K562 (cell line): ENCODE measurements around the gene C6orf62. TPM values are rescaled to one million over a fixed set of nuclear protein-coding genes. Genes with fewer than 3 reads are reported as not detected.
"Not testable (repeated sequence)": the region's sequence is repeated elsewhere in the genome, so short reads cannot be mapped to it uniquely, and the experiment has no call there.

Experiments
- ATAC-seq: fragments of 200-7000 bp; cut with Tn5 transposase; 3 replicates; pipeline ENCODE4 v1.9.1; 2020; ENCODE audit warnings: moderate library complexity
- BruUV-seq: library from RNA; stranded (reverse); fragments of 400-500 nt; replicated peaks from 2 replicates; lab custom pipeline; 2021; lab: Mats Ljungman, UMichigan
- CTCF ChIA-PET: fragments of 300-600 bp; formaldehyde crosslinking; extraction: SDS; loops from one replicate; lab custom pipeline; 2021; ENCODE audit warnings: low intra/inter-chr PET ratio; lab: Yijun Ruan, JAX
- POLR2A ChIA-PET: fragments of 300-600, 350-650 bp; sonication (Branson Sonifier 250); formaldehyde crosslinking; extraction: SDS; loops from one replicate; lab custom pipeline; 2021; ENCODE audit warnings: antibody characterized with exemption, inconsistent platforms; lab: Yijun Ruan, JAX
- DNase-seq, 4 experiments: peaks; one replicate each; pipeline versions ENCODE4 v3.0.0 to v3.0.0-alpha.2; 2011 to 2018; ENCODE audit warnings: low spot score in 3 of 4, mixed read lengths in 3 of 4; ENCODE audit errors: extremely low read depth in 1 of 4
- FAIRE-seq: peaks from 2 replicates; lab custom pipeline; 2011; peaks lifted over from hg19 to GRCh38; lab: Jason Lieb, UNC
- H2AFZ ChIP-seq: 2 replicates; pipeline ENCODE4 v1.6.0; 2011; ENCODE audit warnings: low read depth, low read length, control low read depth, inconsistent platforms
- H3K27ac ChIP-seq: fragments of 200-600 bp; 3 replicates; pipeline ENCODE4 v1.8.0; 2011; ENCODE audit warnings: low read depth, mild to moderate bottlenecking, control low read depth, inconsistent platforms, low read length, moderate library complexity, mixed read lengths; ENCODE audit errors: extremely low read depth
- H3K27me3 ChIP-seq, 2 experiments: fragments of 300-600 bp in 1 of 2; 2 replicates in 1 of 2; 3 replicates in 1 of 2; pipeline versions ENCODE4 v1.6.0 to v1.8.0; 2011; ENCODE audit warnings: inconsistent platforms in 2 of 2, low read length in 2 of 2, mild to moderate bottlenecking in 1 of 2, mixed read lengths in 1 of 2, moderate library complexity in 1 of 2; ENCODE audit not compliant: control insufficient read depth in 2 of 2, insufficient read depth in 2 of 2
- H3K36me3 ChIP-seq: fragments of 300-600 bp; 3 replicates; pipeline ENCODE4 v1.8.0; 2011; ENCODE audit warnings: mild to moderate bottlenecking, low read length, inconsistent platforms; ENCODE audit not compliant: control insufficient read depth, insufficient read depth
- H3K4me1 ChIP-seq, 2 experiments: fragments of 200-600 bp in 1 of 2; replicated peaks in 1 of 2; 2 replicates in 1 of 2; 3 replicates in 1 of 2; pipeline versions ENCODE4 v1.5.1 to v1.8.0; 2011; ENCODE audit warnings: inconsistent platforms in 2 of 2, low read length in 2 of 2, mild to moderate bottlenecking in 1 of 2, mixed read lengths in 1 of 2, moderate library complexity in 1 of 2; ENCODE audit not compliant: control insufficient read depth in 2 of 2, insufficient read depth in 2 of 2
- H3K4me2 ChIP-seq: 2 replicates; pipeline ENCODE4 v1.6.1; 2011; ENCODE audit warnings: low read length, control low read depth, inconsistent platforms, mixed read lengths; ENCODE audit not compliant: insufficient read depth
- H3K4me3 ChIP-seq: fragments of 200-600 bp; sonication (generic), shearing (Covaris generic); 2 replicates; pipeline ENCODE4 v1.5.1; 2016; ENCODE audit warnings: control low read depth, inconsistent platforms
- H3K79me2 ChIP-seq: fragments of 200-600 bp; 3 replicates; pipeline ENCODE4 v1.8.0; 2011; ENCODE audit warnings: low read length, inconsistent platforms; ENCODE audit not compliant: control insufficient read depth, insufficient read depth
- H3K9ac ChIP-seq, 2 experiments: 2 replicates each; pipeline versions ENCODE4 v1.6.0 to v1.6.1; 2011; ENCODE audit warnings: low read depth in 2 of 2, low read length in 2 of 2, control low read depth in 1 of 2, inconsistent platforms in 1 of 2, mild to moderate bottlenecking in 1 of 2, mixed read lengths in 1 of 2; ENCODE audit not compliant: insufficient read depth in 1 of 2
- H3K9me1 ChIP-seq: one replicate; pipeline ENCODE4 v1.6.0; 2011; ENCODE audit warnings: inconsistent platforms, mild to moderate bottlenecking, low read length, moderate library complexity; ENCODE audit not compliant: control insufficient read depth, insufficient read depth
- H3K9me3 ChIP-seq: replicated peaks from 2 replicates; pipeline ENCODE4 v1.5.1; 2011; ENCODE audit warnings: low read depth, low read length, inconsistent platforms; ENCODE audit not compliant: control insufficient read depth, insufficient read depth
- H4K20me1 ChIP-seq: replicated peaks from 2 replicates; pipeline ENCODE4 v1.6.1; 2011; ENCODE audit warnings: low read length, inconsistent platforms, mixed read lengths; ENCODE audit not compliant: control insufficient read depth, insufficient read depth
- FOSL1 ChIP-seq: fragments of 200-800 bp; sonication (Bioruptor generic); conservative IDR thresholded peaks from 2 replicates; pipeline ENCODE4 v1.6.1; 2016; ENCODE audit warnings: missing genetic modification characterization, missing compliant biosample characterization
- FOXJ2 ChIP-seq: fragments of 200-800 bp; sonication (Bioruptor generic); IDR thresholded peaks from 2 replicates; pipeline ENCODE4 v1.6.1; 2016; ENCODE audit warnings: missing genetic modification characterization, missing compliant biosample characterization
- HDAC6 ChIP-seq: IDR thresholded peaks from 2 replicates; pipeline ENCODE4 v1.6.1; 2012; ENCODE audit warnings: low read depth, mild to moderate bottlenecking, control low read depth, inconsistent platforms, low read length, moderate library complexity
- SMAD3 ChIP-seq: fragments of 450-650 bp; formaldehyde crosslinking; conservative IDR thresholded peaks from 2 replicates; pipeline ENCODE4 v1.4.0; 2020; ENCODE audit warnings: mild to moderate bottlenecking
- SREBF1 ChIP-seq: fragments of 150-350 bp; IDR thresholded peaks from 2 replicates; pipeline ENCODE4 v1.6.1; 2014; ENCODE audit warnings: antibody characterized with exemption, low read depth, low read length, borderline replicate concordance
- SRF ChIP-seq, 2 experiments: fragments of 250-450, 450-650 bp in 1 of 2; sonication (Bioruptor Pico) in 1 of 2; sonication (generic) in 1 of 2; formaldehyde crosslinking; IDR thresholded peaks; 2 replicates each; pipeline versions ENCODE4 v1.5.0 to v1.5.1; 2020 to 2022; ENCODE audit warnings: mild to moderate bottlenecking in 1 of 2, missing genetic modification reagents in 1 of 2
- ZNF239 ChIP-seq: fragments of 250-450 bp; sonication (Bioruptor Pico); IDR thresholded peaks from 2 replicates; pipeline ENCODE4 v1.4.0; 2020; ENCODE audit warnings: mild to moderate bottlenecking
- ZNF583 ChIP-seq: fragments of 250-450 bp; sonication (Bioruptor Pico); IDR thresholded peaks from 2 replicates; pipeline ENCODE4 v1.4.0; 2020
- WGBS: fragments of 100-300 bp; shearing (Covaris generic); methylation state at CpG from one replicate; pipeline ENCODE4 v1.1.6; 2016; ENCODE audit warnings: low coverage, mixed read lengths; ENCODE audit not compliant: insufficient coverage; ENCODE audit errors: missing lambda C conversion rate; 5-methylcytosine and 5-hydroxymethylcytosine counted together
- in situ Hi-C: fragments of 300-500 bp; cut with MboI; formaldehyde crosslinking; loops from 4 replicates; pipeline ENCODE4 v1.15.0; 2018; ENCODE audit warnings: inconsistent platforms, mixed read lengths
- intact Hi-C: fragments of 100-400 bp; cut with micrococcal nuclease; formaldehyde crosslinking; loops from 2 replicates; pipeline ENCODE4 v1.14.2; 2022
- polyA plus RNA-seq, 8 experiments: library from polyadenylated mRNA; depleted of rRNA in 4 of 8; stranded (reverse) in 5 of 8; unstranded in 3 of 8; fragments of >200 nt; fragmentation: Nextera tagmentation in 2 of 8; fragmentation: Illumina TruSeq in 1 of 8; extraction: Ambion mirVana in 2 of 8; extraction: Trizol in 1 of 8; gene quantifications; 2 replicates each; pipeline versions ENCODE4 v1.2.1 to v1.2.3, GENCODE V29; 2011 to 2014; ENCODE audit warnings: inconsistent platforms in 1 of 8, missing spikeins in 1 of 8
- total RNA-seq, 7 experiments: library from RNA; depleted of rRNA in 6 of 7; stranded (reverse); fragments of >200 nt in 6 of 7; fragmentation: Illumina TruSeq in 2 of 7; extraction: Trizol in 2 of 7; gene quantifications; 2 replicates each; pipeline versions ENCODE4 v1.2.1 to v1.2.3, GENCODE V29; 2011 to 2021; ENCODE audit warnings: low replicate concordance in 1 of 7
- TF ChIP-seq, protein P1 (sequence below): sonication (generic); formaldehyde crosslinking; IDR thresholded peaks from 2 replicates; pipeline ENCODE4 v1.8.1; 2023; ENCODE audit warnings: mild to moderate bottlenecking, missing genetic modification reagents, moderate library complexity
- TF ChIP-seq, protein P2 (sequence below): IDR thresholded peaks from 2 replicates; pipeline ENCODE4 v1.6.1; 2016; ENCODE audit warnings: missing genetic modification characterization, missing compliant biosample characterization

C6orf62 gene
- total and polyA plus RNA-seq, 9 of the 15 experiments (the other 6 are each of a cell fraction or from before 2014, with no cell fraction given), result 48.5 to 579 (median 111) TPM

DNA sequence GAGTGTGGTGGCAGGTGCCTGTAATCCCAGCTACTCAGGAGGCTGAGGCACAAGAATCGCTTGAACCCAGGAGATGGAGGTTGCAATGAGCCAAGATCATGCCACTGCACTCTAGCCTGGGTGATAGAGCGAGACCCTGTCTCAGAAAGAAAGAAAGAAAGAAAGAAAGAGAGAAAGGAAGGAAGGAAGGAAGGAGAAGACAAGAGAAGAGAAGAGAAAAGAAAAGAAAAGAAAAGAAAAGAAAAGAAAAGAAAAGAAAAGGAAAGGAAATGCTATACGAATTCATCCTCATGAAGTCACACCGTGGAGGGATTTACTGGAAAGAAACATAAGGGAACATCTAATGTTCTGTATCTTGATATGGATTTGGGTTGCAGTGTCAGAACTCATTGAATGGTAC is 15.8 kb upstream of the C6orf62 start:
- POLR2A ChIA-PET, result interaction anchor here (0.8 to 1.2 kb wide), 3 partner anchors 10 to 16 kb away, joined by 3 to 5 read pairs (median 3); partner anchors contain the start of gene C6orf62
- 5% methylated on average over 4 of the region's 4 CpGs for WGBS

DNA sequence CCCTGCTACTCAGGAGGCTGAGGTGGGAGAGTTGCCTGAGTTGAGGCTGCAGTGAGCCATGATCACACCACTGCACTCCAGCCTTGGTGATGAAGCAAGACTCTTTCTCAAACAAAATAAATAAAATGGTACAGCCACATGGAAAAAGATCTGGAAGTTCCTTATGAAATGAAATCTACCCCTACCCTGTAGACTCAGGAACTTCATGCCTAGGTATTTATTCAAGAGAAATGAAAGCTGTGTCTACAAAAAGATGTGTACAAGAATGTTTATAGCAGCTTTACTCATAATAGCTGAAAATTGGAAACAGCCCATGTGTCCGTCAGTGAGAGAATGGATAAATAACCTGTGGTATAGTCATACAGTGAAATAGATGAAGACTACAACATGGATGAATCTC is 15.2 kb upstream of the C6orf62 start:
- ChIA-PET CTCF (no interaction called here), POLR2A (no interaction called here)
- FAIRE-seq (no peak), ATAC-seq (no peak), DNase-seq (no peak)
- Histone ChIP-seq H3K79me2 (no peaks in the 10 kb centered on the region), H4K20me1 (no peaks in the 10 kb centered on the region), H2AFZ (no peak overlapping the region), H3K9me1 (no peaks in the 10 kb centered on the region), H3K4me3 (no peak overlapping the region), H3K36me3 (no peaks in the 10 kb centered on the region; the same call in 2 of the 3 replicates), H3K4me2 (no peak overlapping the region), H3K27me3 (no peaks in the 10 kb centered on the region), H3K27ac (no peak overlapping the region), H3K9me3 (peaks cover 16% of the 10 kb centered on the region), H3K9ac (no peak overlapping the region), H3K4me1 (no peaks in the 10 kb centered on the region; a peak in 1 of 5 replicates)
- no TSS peak for BruUV-seq
- in situ Hi-C loops (no loop called here), intact Hi-C loops (no loop called here)
- 75% methylated on average over 1 of the region's 1 CpG for WGBS
- TF ChIP-seq HDAC6, result no peak
- TF ChIP-seq FOXJ2 (tag), result no peak
- no peak for TF ChIP-seq FOSL1 (tag)
- TF ChIP-seq, protein P1, sequence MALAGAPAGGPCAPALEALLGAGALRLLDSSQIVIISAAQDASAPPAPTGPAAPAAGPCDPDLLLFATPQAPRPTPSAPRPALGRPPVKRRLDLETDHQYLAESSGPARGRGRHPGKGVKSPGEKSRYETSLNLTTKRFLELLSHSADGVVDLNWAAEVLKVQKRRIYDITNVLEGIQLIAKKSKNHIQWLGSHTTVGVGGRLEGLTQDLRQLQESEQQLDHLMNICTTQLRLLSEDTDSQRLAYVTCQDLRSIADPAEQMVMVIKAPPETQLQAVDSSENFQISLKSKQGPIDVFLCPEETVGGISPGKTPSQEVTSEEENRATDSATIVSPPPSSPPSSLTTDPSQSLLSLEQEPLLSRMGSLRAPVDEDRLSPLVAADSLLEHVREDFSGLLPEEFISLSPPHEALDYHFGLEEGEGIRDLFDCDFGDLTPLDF (CRISPR knock-in tag), result no peak
- no peak for TF ChIP-seq ZNF239 (CRISPR knock-in tag)
- no peak for TF ChIP-seq SREBF1
- TF ChIP-seq SRF (CRISPR knock-in tag; IDR thresholded peaks at IDR 0.05), result no peak
- TF ChIP-seq SMAD3 (CRISPR knock-in tag), result no peak
- no peak for TF ChIP-seq ZNF583 (CRISPR knock-in tag)

More for the DNA sequence above, 15.8 kb upstream of the C6orf62 start:
- H3K27me3 ChIP-seq, H3K9ac ChIP-seq, H3K27ac ChIP-seq, ATAC-seq, H3K79me2 ChIP-seq, H3K4me3 ChIP-seq, H2AFZ ChIP-seq, CTCF ChIA-PET, in situ Hi-C loops, FAIRE-seq, DNase-seq, BruUV-seq, H3K4me2 ChIP-seq, H3K9me1 ChIP-seq, intact Hi-C loops, H3K36me3 ChIP-seq, H3K4me1 ChIP-seq, H4K20me1 ChIP-seq: not testable (repeated sequence)
- peaks cover 16% of the 10 kb centered on the region for H3K9me3 ChIP-seq
- TF ChIP-seq, protein P2, sequence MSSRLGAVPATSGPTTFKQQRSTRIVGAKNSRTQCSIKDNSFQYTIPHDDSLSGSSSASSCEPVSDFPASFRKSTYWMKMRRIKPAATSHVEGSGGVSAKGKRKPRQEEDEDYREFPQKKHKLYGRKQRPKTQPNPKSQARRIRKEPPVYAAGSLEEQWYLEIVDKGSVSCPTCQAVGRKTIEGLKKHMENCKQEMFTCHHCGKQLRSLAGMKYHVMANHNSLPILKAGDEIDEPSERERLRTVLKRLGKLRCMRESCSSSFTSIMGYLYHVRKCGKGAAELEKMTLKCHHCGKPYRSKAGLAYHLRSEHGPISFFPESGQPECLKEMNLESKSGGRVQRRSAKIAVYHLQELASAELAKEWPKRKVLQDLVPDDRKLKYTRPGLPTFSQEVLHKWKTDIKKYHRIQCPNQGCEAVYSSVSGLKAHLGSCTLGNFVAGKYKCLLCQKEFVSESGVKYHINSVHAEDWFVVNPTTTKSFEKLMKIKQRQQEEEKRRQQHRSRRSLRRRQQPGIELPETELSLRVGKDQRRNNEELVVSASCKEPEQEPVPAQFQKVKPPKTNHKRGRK (tag), result peak; percentile 59; the same call in 1 of the 2 replicates
